NCI-H69 (cell line): ENCODE results near the gene PHLPP1.
"Not testable (repeated sequence)": the region's sequence is repeated elsewhere in the genome, so short reads cannot be mapped to it uniquely, and the experiment has no call there.

ENCODE experiments used
- DNase-seq: peaks from one replicate; lab custom pipeline; 2025; lab: John Stamatoyannopoulos, UW

The PHLPP1 gene

DNA sequence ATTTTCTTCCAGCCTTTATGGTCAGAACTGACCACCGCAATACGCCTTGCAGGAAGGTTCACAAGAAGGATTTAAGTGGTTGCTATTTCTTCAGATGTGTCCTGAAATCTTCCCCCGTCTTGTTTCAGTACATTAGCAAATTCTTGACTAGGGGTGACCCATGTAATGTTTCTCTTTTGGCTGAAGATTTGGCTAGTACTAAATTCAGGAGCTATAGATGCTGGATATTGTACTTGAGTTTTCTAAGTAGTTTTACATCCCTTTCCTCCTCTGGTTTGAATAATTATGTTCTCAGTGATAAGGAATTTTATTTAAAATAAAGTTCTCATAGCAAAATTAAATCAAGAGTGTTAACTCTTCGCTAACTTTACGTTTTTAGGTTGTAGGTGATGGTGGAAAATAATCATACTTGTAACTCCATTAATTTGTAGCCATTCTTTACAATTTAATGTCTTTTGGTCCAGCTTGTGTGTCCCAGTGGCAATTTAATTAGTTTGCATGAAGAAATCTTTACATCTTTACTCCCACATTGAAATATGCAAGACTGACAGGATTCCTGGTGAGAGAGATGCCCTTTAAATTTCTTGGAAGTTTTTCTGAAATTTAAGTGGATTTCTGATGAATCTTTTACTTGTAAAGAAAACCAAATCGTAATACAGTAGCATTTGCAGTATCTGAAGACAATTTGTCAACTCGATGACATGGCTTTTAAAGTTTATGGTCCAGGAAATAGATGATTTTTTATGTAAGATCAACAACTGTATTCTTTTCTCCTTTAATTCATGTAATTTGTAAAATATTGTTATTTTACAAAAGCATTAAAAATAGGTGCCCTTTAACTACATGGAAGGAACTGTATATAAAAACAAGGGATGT is 2.8 kb downstream of the PHLPP1 start:
- peak; percentile 78 for DNase-seq

DNA sequence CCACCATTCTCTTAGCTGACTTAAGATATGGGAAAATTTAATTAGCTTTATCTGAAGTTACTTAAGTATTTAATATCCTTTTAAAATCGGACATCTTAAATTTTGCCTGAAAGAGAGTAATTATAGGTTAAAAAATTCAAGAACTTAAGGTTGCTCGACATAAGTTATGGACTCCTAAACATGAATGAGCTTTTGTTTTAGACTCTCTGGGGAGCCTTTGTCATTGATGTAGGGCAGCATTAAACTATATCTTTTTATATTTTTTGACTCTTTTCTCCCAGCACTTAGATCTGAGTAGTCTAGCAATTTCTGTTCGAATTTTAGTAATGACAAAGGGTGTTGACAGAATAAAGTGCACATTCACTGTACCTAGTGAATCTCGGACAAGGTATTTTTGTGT is 4.7 kb downstream of the PHLPP1 start:
- peak; percentile 62 for DNase-seq

DNA sequence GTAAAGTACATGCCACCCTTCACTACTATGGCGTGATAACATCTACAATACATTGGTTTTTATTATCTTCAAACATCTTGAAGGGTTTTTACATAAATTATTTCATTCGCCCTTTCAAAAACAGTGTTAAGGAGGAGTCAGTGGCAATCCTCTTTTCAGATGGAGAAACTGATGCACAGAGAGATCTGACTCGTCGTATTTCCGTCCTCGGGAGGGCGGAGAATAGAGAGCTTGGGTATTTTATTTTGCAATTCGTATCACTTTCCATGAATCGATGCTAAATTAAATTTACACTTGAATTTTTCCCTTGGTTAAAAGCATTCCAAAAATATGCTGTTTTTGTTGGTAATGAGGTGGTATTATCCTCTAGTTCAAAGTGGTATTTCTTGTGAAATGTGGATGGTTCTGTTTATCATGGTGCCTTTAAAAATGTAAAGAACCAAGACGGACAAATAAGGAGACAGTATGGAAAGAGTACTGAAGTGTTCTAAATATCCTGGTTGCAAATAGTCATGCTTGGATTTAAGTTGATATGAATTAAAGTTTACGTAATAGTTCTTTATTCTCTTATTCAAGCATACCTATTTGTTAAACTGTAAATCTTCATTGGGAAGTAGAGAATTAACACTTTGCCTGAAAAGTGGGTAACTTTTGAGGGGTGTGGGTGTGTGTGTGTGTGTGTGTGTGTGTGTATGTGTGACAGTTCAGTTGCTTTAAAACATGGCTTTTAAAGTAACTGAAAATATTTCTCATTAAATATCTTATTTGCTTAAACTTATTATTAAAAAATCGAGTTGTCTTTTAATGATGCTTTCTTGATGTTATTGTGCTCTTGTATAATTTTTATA is 5.6 kb downstream of the PHLPP1 start:
- DNase-seq, result peak; percentile 60

DNA sequence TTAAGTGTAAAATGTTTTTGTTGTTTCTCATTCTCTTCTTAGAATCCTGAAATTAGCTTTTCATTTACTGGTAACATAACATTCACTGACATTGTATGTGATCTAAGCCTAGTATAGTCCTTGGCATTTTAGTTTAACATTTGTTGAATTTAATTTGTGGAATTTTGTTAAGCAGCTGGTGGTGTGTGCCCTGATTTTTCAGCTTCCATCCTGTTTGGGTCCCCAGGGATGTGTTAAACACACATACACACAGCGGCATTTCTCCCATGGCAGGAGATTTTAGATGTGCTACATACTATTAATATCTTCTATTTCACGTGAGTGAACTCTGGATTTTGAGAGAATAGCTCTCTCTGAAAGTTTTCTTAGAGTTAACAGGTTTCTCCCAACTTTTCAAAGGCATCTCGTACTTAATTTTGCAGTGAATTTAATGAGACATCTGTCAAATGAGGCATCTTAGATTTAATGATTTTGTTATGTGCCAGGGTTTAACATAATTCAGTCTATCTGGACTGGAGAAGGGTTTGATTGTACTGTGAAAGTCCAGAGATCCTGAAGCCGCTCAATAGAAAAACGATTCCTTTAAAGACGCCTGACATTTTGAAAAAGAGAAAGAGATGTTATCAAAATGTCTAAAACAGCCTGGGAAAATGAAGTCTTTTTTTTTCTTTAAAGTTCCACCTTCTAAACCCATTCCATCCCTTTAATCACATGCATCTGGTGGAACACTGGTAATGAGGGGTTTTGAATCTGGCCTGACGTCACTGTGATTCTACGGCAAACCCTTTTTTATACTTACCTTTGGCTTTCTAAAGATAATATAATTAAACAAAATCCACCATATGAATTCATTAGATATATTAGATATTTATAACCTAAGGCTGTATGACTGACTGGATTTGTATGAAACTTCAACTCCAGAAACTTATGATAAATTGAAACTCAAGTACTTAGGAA is 6.8 kb downstream of the PHLPP1 start:
- DNase-seq, result peak; percentile 94

DNA sequence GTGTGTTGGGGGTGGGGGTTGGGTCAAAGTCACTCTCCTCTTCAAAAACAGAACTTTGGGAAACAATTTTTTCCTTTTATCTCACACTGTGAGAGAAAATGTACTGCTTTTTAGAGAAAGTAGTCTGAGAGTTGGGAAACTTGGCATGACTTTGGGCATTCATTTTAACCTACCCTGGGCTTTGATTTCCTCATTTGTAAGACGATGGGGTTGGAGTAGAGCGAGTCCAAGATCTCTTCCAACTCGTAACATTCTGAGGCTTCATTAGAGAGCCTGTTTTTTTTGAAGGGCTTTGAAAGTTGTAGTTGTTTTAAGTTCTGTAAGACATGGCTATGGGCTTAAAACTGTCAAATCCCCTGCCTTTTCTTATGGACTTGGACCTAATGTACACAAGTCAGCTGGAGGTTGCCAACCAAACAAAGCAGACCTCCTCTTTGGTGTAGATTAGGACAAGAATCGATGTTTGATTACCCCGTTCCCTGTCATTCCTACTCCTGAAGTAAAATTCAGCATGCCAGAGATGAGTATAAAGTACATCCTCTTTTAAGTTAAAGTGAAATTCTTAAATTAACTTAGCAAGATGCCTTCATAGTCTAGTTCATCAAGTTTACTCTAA is 8.4 kb downstream of the PHLPP1 start:
- peak; percentile 45 for DNase-seq

DNA sequence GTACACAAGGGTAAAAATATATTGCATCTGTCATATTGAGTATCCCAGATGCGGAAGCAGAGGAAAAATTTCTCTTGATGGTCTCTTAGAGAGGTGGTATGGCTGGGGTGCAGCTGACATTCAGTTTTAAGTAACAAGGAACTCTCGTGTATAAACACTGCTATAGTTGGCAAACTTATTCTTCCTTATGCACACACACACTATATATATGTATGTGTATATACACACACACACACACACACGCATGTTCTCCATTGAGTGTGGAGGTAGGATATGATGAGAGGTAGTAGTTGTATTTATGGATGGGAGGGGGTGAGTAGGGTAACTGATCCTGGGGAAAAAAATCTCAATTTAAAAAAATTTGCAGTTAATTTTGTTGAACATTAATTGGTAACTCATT is 10.6 kb downstream of the PHLPP1 start:
- DNase-seq, result no peak

DNA sequence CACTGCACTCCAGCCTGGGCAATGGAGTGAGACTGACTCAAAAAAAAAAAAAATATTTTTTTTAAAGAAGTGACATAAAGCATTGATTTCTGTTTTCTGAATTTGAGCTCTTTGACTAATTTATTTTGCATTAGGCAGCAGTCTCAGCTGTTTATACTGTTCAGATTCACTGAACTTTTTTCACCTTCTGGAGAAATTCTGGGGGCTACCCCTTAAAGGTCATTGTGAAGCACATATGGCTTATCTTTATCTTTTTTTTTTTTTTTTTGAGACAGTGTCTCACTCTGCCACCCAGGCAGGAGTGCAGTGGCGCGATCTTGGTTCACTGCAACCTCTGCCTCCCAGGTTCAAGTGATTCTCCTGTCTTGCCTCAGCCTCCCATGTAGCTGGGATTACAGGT is 12.9 kb downstream of the PHLPP1 start:
- no peak for DNase-seq

DNA sequence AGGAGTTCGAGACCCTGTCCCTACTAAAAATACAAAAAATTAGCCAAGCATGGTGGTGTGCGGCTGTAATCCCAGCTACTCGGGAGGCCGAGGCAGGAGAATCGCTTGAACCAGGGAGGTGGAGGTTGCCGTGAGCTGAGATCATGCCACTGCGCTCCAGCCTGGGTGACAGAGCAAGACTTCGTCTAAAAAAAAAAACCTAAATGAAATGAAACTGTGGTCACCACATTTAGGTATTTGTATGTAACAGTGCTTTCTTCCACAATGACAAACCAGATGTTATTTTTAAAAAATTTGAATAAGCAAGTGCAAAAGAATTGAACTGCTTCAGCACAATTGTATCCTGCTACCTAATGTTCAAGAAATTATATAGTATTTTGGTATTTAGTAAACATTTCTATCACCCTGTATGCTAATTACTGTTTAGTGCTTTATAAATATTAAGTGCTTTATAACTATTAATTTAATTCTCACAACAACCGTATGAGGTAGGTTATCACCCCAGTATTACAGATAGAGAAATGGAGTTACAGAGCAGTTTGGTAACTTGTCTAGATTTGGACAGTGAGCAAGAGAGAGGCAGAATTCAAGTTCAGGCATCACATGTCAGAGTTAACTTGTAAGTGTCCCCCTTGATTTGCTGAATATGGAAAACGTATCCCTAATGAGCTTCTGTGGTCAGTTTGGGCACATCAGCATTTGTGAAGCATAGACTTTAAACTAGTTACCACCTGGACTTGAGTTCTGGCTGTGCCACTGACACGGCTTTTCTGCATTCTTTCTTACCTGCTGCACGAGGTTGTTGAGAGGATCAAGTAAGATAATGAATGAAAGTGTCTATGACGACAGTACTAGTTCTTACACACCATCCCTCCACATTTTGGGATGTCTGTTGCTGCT is 14.4 kb downstream of the PHLPP1 start:
- DNase-seq, result no peak

DNA sequence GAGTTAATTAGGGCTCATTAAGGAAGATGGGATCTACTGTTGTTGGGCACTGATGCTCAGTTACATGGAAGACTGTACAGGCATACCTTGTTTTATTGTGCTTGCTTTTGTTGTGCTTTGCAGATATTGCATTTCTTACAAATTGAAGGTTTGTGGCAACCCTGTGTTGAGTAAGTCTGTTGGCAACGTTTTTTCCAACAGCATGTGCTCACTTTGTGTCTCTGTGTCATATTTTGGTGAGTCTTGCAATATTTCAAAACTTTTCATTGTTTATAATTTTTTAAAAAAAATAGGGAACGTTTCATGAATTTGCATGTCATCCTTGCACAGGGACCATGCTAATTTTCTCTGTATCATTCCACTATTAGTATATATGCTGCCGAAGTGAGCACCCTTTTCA is 15.6 kb downstream of the PHLPP1 start:
- DNase-seq, result peak; percentile 84

DNA sequence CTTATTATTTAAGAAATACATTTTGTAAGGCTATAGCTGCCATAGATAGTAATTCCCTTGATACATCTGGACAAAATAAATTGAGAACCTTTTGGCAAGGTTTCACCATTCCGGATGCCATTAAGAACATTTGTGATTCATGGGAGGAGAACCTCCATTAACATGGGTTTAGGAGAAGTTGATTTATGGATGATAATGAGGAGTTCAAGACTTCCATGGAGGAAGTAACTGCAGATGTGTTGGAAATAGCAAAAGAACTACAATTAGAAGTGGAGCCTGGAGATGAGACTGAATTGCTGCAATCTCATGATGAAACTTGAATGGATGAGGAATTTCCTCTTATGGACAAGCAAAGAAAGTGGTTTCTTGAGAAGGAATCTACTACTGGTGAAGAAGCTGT is 17.3 kb downstream of the PHLPP1 start:
- peak; percentile 43 for DNase-seq

DNA sequence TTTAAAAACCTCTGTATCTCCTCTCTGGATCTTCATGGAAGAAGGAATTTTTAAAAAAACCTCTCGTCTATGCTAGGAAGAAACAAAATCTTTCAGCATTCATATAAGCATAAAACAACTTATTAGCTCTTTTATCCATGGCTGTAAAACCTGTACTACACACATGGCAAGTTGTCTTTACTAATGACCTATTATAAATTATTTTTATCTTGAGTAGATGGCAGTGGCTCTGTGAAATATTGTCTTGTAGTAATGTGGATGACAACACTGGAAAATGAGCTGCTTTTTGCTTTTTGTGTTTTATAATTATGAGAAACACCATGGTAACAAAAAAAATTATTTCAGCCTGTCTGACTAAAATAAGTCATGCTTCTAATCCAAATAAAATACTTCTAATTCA is 18.9 kb downstream of the PHLPP1 start:
- no peak for DNase-seq

DNA sequence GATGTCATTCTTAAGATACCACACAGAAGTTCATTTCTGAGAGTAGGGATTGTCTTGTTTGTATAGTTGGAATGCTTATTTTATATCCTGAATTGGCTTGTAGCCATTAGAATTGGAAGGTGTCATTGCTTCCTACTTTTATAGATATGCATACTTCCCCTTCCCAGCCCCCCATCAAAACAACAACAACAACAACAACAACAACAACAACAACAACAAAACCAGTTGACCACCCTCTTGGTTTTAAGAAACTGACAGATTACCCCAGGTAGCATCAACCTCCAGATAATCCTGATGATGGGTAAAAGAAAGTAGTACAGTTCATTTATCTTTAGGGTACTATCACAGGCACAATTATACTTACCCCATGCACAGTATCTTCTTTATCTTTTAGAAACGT is 20.0 kb downstream of the PHLPP1 start:
- DNase-seq, result no peak

DNA sequence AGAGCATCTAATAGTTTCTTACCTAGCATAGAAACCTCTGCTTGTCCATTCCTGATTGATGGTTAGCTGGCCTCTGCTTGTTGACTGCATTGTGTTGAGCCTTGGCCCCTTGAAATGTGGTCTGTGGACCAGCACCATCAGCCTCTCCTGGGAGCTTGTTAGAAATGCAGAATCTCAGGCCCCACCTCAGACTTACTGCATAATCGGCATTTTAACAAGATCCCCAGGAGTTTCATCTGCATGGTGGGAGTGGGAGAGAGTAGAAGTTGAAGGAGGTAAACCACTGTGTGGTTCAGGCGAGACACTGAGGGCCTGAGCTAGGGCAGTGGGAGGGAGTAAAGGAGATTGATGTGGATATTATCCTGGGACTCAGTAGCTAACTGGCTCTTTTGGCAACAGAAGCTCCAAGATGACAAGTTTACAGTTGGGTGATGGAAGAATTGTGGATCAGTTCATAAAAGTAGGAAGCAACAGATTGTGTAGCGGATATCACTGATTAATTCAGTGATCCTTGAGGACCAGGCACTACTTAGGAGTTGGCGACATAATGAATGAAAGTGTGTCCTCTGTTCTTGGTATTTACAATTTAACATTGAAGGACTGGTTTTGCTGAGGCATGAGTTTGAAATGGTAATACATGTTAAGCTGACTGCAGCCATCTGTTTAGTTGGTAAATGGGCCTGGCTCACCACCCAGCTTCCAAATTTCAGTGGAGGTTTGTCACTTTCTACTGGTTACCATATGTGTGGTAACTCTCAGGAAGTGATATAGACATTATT is 20.9 kb downstream of the PHLPP1 start:
- DNase-seq, result no peak

DNA sequence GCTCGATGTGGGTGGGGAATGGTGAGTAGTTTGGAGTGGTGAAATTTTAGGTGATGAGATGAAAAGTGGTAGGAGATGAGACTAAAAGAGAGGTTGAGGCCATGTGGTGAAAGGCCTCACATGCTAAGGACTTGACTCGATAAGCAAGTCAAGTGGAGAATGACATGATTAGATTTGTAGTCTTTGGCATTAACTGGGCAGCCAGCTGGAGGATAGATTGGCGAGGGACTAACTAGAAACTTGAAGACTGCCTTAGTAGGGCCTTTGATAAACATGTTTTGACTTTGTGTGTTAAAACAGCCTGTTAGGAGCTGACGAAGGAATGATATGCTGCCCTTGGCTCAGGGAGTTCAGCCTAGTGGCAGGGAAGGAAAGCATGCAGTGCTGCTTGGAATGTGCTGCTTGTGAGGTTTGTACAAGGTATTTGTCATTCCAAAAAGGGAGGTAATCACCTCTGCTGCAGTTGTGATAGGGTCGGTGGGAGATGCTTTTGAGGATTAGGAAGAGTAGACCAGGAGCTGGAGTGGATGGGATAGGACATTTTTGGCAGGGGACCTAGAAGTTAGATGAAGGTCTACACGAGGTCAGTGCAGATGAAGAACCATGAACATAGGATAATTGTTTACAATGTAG is 22.0 kb downstream of the PHLPP1 start:
- DNase-seq, result no peak

DNA sequence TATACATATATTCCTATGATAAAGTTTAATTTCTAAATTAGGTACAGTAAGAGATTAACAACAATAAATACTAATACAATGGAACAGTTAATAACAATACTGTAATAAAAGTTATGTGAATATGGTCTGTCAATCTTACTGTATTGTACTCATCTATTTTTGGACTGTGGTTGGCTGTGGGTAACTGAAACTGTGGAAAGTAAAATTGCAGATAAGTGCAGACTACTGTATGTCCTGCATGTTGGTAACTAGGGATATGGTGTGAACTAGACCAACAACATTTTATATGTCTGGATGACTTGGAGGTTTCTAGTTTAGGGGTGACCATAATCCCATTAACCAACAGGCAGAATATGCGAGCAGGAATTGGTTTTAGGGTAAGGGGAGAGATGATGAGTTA is 23.3 kb downstream of the PHLPP1 start:
- no peak for DNase-seq

DNA sequence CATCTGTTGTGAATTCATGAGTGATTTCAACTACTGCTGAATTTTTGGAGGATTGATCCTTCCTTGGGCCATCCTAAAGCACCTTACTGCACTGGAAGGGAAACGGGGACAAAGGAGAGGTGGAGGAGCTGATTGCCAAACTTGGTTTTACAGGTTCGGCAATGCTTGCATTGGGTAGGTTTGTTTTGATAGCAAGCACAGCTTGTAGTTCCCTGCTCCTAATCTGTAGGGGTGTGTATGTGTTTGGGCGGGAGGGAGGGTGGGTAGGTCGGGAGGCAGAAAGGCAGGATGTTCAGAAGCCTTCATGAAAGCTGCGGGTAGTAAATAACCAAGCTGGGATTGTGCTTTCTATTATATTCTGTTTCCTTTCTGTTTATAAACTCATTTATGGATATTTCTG is 24.6 kb downstream of the PHLPP1 start:
- DNase-seq, result peak; percentile 60

DNA sequence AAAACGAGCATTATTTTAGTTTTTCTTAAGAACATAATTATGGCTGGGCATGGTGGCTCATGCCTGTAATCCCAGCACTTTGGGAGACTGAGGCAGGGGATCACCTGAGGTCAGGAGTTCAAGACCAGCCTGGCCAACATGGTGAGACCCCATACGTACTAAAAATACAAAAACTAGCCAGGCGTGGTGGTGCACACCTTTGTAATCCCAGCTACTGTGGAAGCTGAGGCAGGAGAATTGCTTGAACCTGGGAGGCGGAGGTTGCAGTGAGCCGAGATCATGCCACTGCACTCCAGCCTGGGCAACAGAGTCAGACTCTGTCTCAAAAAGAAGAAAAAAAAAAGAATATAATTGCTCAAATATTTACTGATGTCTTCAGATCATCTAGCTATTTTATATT is 25.3 kb downstream of the PHLPP1 start:
- not testable (repeated sequence) for DNase-seq

DNA sequence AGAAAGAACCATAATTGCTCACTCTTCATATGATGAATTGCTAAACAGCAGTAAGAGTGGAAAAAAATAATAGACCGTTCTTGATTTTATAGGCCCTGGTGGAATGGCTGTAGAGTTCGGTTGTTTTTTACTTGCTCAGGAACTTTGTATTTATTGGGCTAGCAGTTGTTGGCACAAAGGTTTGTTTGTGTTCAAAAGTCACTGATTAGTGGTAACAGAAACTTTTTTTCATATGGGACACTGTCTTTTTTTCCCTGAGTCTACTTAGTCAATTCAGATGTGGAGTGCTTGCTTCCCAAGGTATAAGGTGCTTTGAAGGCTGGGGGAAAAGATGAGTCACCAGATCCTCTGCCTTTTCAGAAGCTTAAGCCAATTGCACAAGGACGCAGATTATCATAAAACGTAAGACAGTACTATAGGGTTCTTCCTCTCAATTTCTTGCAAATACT is 25.8 kb downstream of the PHLPP1 start:
- peak; percentile 34 for DNase-seq

DNA sequence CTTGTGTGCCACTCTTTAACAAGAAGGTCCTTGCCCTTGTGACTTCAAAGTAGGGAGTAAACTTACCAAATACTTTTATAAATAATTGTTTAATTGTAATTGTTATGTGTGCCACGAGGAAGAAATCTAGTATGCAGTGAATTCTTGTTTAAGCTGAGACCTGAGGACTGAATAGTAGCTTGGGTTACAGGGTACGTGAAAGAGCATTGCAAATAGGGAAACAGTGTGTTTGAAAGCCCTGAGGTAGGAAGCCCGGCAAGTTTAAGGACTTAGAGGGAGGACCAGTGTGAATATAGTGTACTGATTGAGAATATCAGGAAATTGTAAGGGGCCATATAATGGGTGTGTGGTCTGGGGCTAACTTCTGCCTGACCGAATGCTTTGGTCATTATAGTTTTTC is 26.2 kb downstream of the PHLPP1 start:
- no peak for DNase-seq
